Activated naive CD8-positive, alpha-beta T cell treated with anti-CD3 and anti-CD28 coated beads for 36 hours (primary cell): ENCODE data around the gene PIGH. TPM values are rescaled to one million over a fixed set of nuclear protein-coding genes. Genes with fewer than 3 reads are reported as not detected.
A peak's percentile ranks its signal among the peaks of the same experiment; 100 is the strongest.
"Not testable (repeated sequence)": the region's sequence is repeated elsewhere in the genome, so short reads cannot be mapped to it uniquely, and the experiment has no call there.

Experiments used
- DNase-seq: peaks from one replicate; pipeline ENCODE4 v3.0.0; 2021
- H3K27ac Mint-ChIP-seq: one replicate; pipeline ENCODE4 v1.8.0; 2022; ENCODE audit warnings: mild to moderate bottlenecking, moderate library complexity, mixed read lengths
- H3K27me3 Mint-ChIP-seq: one replicate; pipeline ENCODE4 v1.8.0; 2022; ENCODE audit warnings: mild to moderate bottlenecking, mixed read lengths
- H3K36me3 Mint-ChIP-seq: one replicate; pipeline ENCODE4 v1.8.0; 2021; ENCODE audit warnings: mild to moderate bottlenecking, mixed read lengths
- H3K4me1 Mint-ChIP-seq: one replicate; pipeline ENCODE4 v1.8.0; 2021; ENCODE audit warnings: mixed read lengths
- H3K4me3 Mint-ChIP-seq: one replicate; pipeline ENCODE4 v1.8.0; 2022; ENCODE audit warnings: mild to moderate bottlenecking, moderate library complexity, mixed read lengths
- H3K9me3 Mint-ChIP-seq: one replicate; pipeline ENCODE4 v1.8.0; 2022; ENCODE audit warnings: mixed read lengths
- total RNA-seq, 2 experiments: library from RNA; stranded (reverse); gene quantifications; one replicate each; pipeline ENCODE4 v1.2.3, GENCODE V29; 2021

The PIGH gene
- total RNA-seq: 10 to 100 TPM; 17.5 to 18.2 TPM

GRCh38 chr14:67599698-67600561 lies at the start of gene PIGH:
Gene PIGH (minus strand): TSS chr14:67600268. CDS start chr14:67600203, 65 bp downstream.
- Mint-ChIP-seq H3K9me3 (peaks cover 2% of the 10 kb centered on the region), H3K4me1 (peaks cover 43% of the 10 kb centered on the region), H3K4me3 (peak within 1 kb of the TSS; percentile 86), H3K27ac (peak within 1 kb of the TSS; percentile 90), H3K36me3 (peaks cover 8% of the 10 kb centered on the region), H3K27me3 (no peaks in the 10 kb centered on the region)
- DNase-seq: peak; percentile 97

GRCh38 chr14:67646131-67646530 lies 46.1 kb upstream of the PIGH start:
- Mint-ChIP-seq H3K4me3 (no peak overlapping the region), H3K36me3 (peaks cover 9% of the 10 kb centered on the region)

GRCh38 chr14:67645414-67645813 lies 45.3 kb upstream of the PIGH start:
- Mint-ChIP-seq H3K27me3 (no peaks in the 10 kb centered on the region), H3K27ac (no peak overlapping the region), H3K4me1 (peaks cover 11% of the 10 kb centered on the region), H3K36me3 (peaks cover 6% of the 10 kb centered on the region), H3K4me3 (no peak overlapping the region), H3K9me3 (no peaks in the 10 kb centered on the region)
- DNase-seq: no peak

More at GRCh38 chr14:67646131-67646530, 46.1 kb upstream of the PIGH start:
- Mint-ChIP-seq H3K27ac (no peak overlapping the region), H3K27me3 (no peaks in the 10 kb centered on the region), H3K9me3 (no peaks in the 10 kb centered on the region), H3K4me1 (peaks cover 11% of the 10 kb centered on the region)
- no peak for DNase-seq

GRCh38 chr14:67644428-67644827 lies 44.4 kb upstream of the PIGH start:
- Mint-ChIP-seq H3K36me3 (peaks cover 5% of the 10 kb centered on the region), H3K27ac (no peak overlapping the region), H3K4me3 (no peak overlapping the region), H3K9me3 (no peaks in the 10 kb centered on the region), H3K27me3 (no peaks in the 10 kb centered on the region), H3K4me1 (peaks cover 11% of the 10 kb centered on the region)
- no peak for DNase-seq

GRCh38 chr14:67643713-67644112 lies 43.6 kb upstream of the PIGH start:
- Mint-ChIP-seq H3K36me3 (peaks cover 5% of the 10 kb centered on the region), H3K4me1 (peaks cover 11% of the 10 kb centered on the region), H3K9me3 (no peaks in the 10 kb centered on the region), H3K4me3 (no peak overlapping the region), H3K27ac (no peak overlapping the region), H3K27me3 (no peaks in the 10 kb centered on the region)
- DNase-seq: no peak

- H3K4me1 Mint-ChIP-seq: peaks cover 11% of the 10 kb centered on the region
- no peak for DNase-seq
- no peaks in the 10 kb centered on the region for H3K9me3 Mint-ChIP-seq
- H3K36me3 Mint-ChIP-seq: peaks cover 5% of the 10 kb centered on the region
- H3K27ac Mint-ChIP-seq: no peak overlapping the region
- H3K4me3 Mint-ChIP-seq: no peak overlapping the region
- no peaks in the 10 kb centered on the region for H3K27me3 Mint-ChIP-seq
Measured at GRCh38 chr14:67641902-67642749, 42.1 kb upstream of the PIGH start.

- H3K4me3 Mint-ChIP-seq: no peak overlapping the region
- peaks cover 5% of the 10 kb centered on the region for H3K36me3 Mint-ChIP-seq
- H3K27ac Mint-ChIP-seq: no peak overlapping the region
- DNase-seq: no peak
- H3K4me1 Mint-ChIP-seq: peaks cover 11% of the 10 kb centered on the region
- H3K9me3 Mint-ChIP-seq: no peaks in the 10 kb centered on the region
- no peaks in the 10 kb centered on the region for H3K27me3 Mint-ChIP-seq
Measured at GRCh38 chr14:67641480-67641879, 41.4 kb upstream of the PIGH start.

GRCh38 chr14:67638642-67639041 lies 38.6 kb upstream of the PIGH start:
- Mint-ChIP-seq H3K27me3 (no peaks in the 10 kb centered on the region), H3K9me3 (no peaks in the 10 kb centered on the region), H3K36me3 (peaks cover 5% of the 10 kb centered on the region), H3K4me3 (no peak overlapping the region), H3K27ac (no peak overlapping the region), H3K4me1 (peaks cover 5% of the 10 kb centered on the region)
- no peak for DNase-seq

GRCh38 chr14:67636361-67636919 lies 36.4 kb upstream of the PIGH start:
- no peak overlapping the region for H3K4me3 Mint-ChIP-seq
- H3K36me3 Mint-ChIP-seq: no peaks in the 10 kb centered on the region
- H3K27ac Mint-ChIP-seq: no peak overlapping the region
- H3K4me1 Mint-ChIP-seq: no peaks in the 10 kb centered on the region
- H3K27me3 Mint-ChIP-seq: no peaks in the 10 kb centered on the region
- DNase-seq: no peak
- H3K9me3 Mint-ChIP-seq: no peaks in the 10 kb centered on the region

GRCh38 chr14:67633451-67634147 lies 33.5 kb upstream of the PIGH start:
- no peak for DNase-seq
- Mint-ChIP-seq H3K27ac (no peak overlapping the region), H3K9me3 (no peaks in the 10 kb centered on the region), H3K27me3 (no peaks in the 10 kb centered on the region), H3K4me3 (no peak overlapping the region), H3K36me3 (no peaks in the 10 kb centered on the region), H3K4me1 (no peaks in the 10 kb centered on the region)

GRCh38 chr14:67630938-67631337 lies 30.9 kb upstream of the PIGH start:
- Mint-ChIP-seq H3K27me3 (no peaks in the 10 kb centered on the region), H3K36me3 (no peaks in the 10 kb centered on the region), H3K27ac (no peak overlapping the region), H3K4me3 (no peak overlapping the region), H3K9me3 (no peaks in the 10 kb centered on the region), H3K4me1 (no peaks in the 10 kb centered on the region)
- no peak for DNase-seq

GRCh38 chr14:67630186-67630585 lies 30.1 kb upstream of the PIGH start:
- Mint-ChIP-seq H3K4me3 (no peak overlapping the region), H3K9me3 (no peaks in the 10 kb centered on the region), H3K27me3 (no peaks in the 10 kb centered on the region), H3K4me1 (no peaks in the 10 kb centered on the region), H3K36me3 (no peaks in the 10 kb centered on the region), H3K27ac (no peak overlapping the region)
- DNase-seq: no peak

- DNase-seq: no peak
- no peaks in the 10 kb centered on the region for H3K27me3 Mint-ChIP-seq
- H3K4me3 Mint-ChIP-seq: no peak overlapping the region
- H3K27ac Mint-ChIP-seq: no peak overlapping the region
- H3K4me1 Mint-ChIP-seq: peaks cover 9% of the 10 kb centered on the region
- H3K9me3 Mint-ChIP-seq: no peaks in the 10 kb centered on the region
- peaks cover 3% of the 10 kb centered on the region for H3K36me3 Mint-ChIP-seq
Measured at GRCh38 chr14:67627519-67627918, 27.5 kb upstream of the PIGH start.

GRCh38 chr14:67626131-67626530 lies 26.1 kb upstream of the PIGH start:
- not testable (repeated sequence) for H3K36me3 Mint-ChIP-seq, H3K4me3 Mint-ChIP-seq, DNase-seq, H3K27me3 Mint-ChIP-seq, H3K9me3 Mint-ChIP-seq, H3K27ac Mint-ChIP-seq
- H3K4me1 Mint-ChIP-seq: peaks cover 14% of the 10 kb centered on the region

GRCh38 chr14:67623114-67623513 lies 23.0 kb upstream of the PIGH start:
- peaks cover 3% of the 10 kb centered on the region for H3K36me3 Mint-ChIP-seq
- H3K27me3 Mint-ChIP-seq: peaks cover 16% of the 10 kb centered on the region
- peak overlapping the region; percentile 22 for H3K4me3 Mint-ChIP-seq

More at GRCh38 chr14:67623114-67623513, 23.0 kb upstream of the PIGH start:
- no peaks in the 10 kb centered on the region for H3K9me3 Mint-ChIP-seq
- H3K4me1 Mint-ChIP-seq: peaks cover 37% of the 10 kb centered on the region
- peak overlapping the region; percentile 86 for H3K27ac Mint-ChIP-seq
- no peak for DNase-seq
